Esophagus muscularis mucosa (tissue), 4 donors: ENCODE data around the gene SNTB2. TPM values are rescaled to one million over a fixed set of nuclear protein-coding genes. Genes with fewer than 3 reads are reported as not detected.

Experiments used
- DNase-seq: peaks from one replicate; pipeline ENCODE4 v3.0.0-alpha.2; 2017; ENCODE audit errors: extremely low spot score
- H3K27ac ChIP-seq, 4 donors: fragments of 200-600 bp; sonication (generic); replicated peaks in 1 of 4; 1 replicate in 3 of 4; 2 replicates in 1 of 4; pipeline ENCODE4 v1.5.1; 2016 to 2019; ENCODE audit warnings: mild to moderate bottlenecking in 1 of 4
- H3K27me3 ChIP-seq, 4 donors: fragments of 200-600 bp; sonication (generic); one replicate each; pipeline versions ENCODE4 v1.5.1 to v1.6.0; 2016 to 2019
- H3K36me3 ChIP-seq, 4 donors: fragments of 200-600 bp; sonication (generic); one replicate each; pipeline ENCODE4 v1.5.1; 2016 to 2019
- H3K4me1 ChIP-seq, 4 donors: fragments of 200-600 bp; sonication (generic); one replicate each; pipeline ENCODE4 v1.5.1; 2016 to 2019
- H3K4me3 ChIP-seq, 4 donors: fragments of 200-600 bp; sonication (generic); 1 replicate in 2 of 4; 2 replicates in 2 of 4; pipeline ENCODE4 v1.5.1; 2016 to 2019; ENCODE audit warnings: mild to moderate bottlenecking in 4 of 4, moderate library complexity in 1 of 4
- H3K9me3 ChIP-seq, 4 donors: fragments of 200-600 bp; sonication (generic); 1 replicate in 3 of 4; 2 replicates in 1 of 4; pipeline ENCODE4 v1.5.1; 2016 to 2019
- CTCF ChIP-seq, 3 experiments: fragments of 200-600 bp in 2 of 3; fragments of 450-650 bp in 1 of 3; sonication (generic) in 2 of 3; IDR thresholded peaks; one replicate each; pipeline ENCODE4 v1.5.1; 2017 to 2019; ENCODE audit warnings: antibody characterized with exemption in 3 of 3, mild to moderate bottlenecking in 2 of 3, moderate library complexity in 1 of 3
- EP300 ChIP-seq: sonication (generic); formaldehyde crosslinking; IDR thresholded peaks from one replicate; pipeline ENCODE4 v1.6.1; 2017; ENCODE audit warnings: antibody characterized with exemption
- POLR2A ChIP-seq: fragments of 450-650 bp; IDR thresholded peaks from one replicate; pipeline ENCODE4 v1.6.1; 2017; ENCODE audit warnings: antibody characterized with exemption, moderate library complexity, mild to moderate bottlenecking, low read depth
- POLR2AphosphoS5 ChIP-seq, 2 donors: sonication (generic); formaldehyde crosslinking; IDR thresholded peaks; one replicate each; pipeline ENCODE4 v1.6.1; 2017; ENCODE audit warnings: antibody characterized with exemption in 2 of 2
- WGBS: methylation state at CpG from one replicate; pipeline ENCODE4 v1.1.5; 2018; 5-methylcytosine and 5-hydroxymethylcytosine counted together
- intact Hi-C: fragments of 100-400 bp; cut with DNase I; formaldehyde crosslinking; loops from one replicate; pipeline ENCODE4 v1.15.1; 2023
- total RNA-seq, 4 donors: library from RNA; depleted of rRNA; stranded (reverse); fragments of >200 nt; gene quantifications; one replicate each; pipeline versions ENCODE4 v1.1.0 to v1.2.1, GENCODE V29; 2016

SNTB2 gene
- total RNA-seq, 4 donors from 2014 or later, result 36.1 to 73.4 (median 54.8) TPM

GRCh38 chr16:69236319-69236718 is 49.4 kb downstream of the SNTB2 start:
- intact Hi-C loops, result no loop called here

GRCh38 chr16:69237296-69237695 is 50.3 kb downstream of the SNTB2 start:
- no peaks in the 10 kb centered on the region for H3K36me3 ChIP-seq
- no peak for DNase-seq
- H3K27me3 ChIP-seq, result no peaks in the 10 kb centered on the region
- no peak overlapping the region for H3K4me3 ChIP-seq
- no peaks in the 10 kb centered on the region for H3K9me3 ChIP-seq
- intact Hi-C loops, result no loop called here
- WGBS, result 84% methylated on average over 3 of the region's 3 CpGs
- no peak overlapping the region for H3K27ac ChIP-seq
- peaks cover 0 to 62% (median 54%) of the 10 kb centered on the region in 4 donors for H3K4me1 ChIP-seq
- TF ChIP-seq EP300 (no peak), POLR2A (no peak), CTCF (IDR thresholded peaks at IDR 0.05) (no peak), POLR2AphosphoS5 (IDR thresholded peaks at IDR 0.05) (no peak)

More at GRCh38 chr16:69236319-69236718, 49.4 kb downstream of the SNTB2 start:
- Histone ChIP-seq H3K4me3 (no peak overlapping the region), H3K27me3 (no peaks in the 10 kb centered on the region), H3K27ac (no peak overlapping the region), H3K4me1 (peaks cover 0 to 63% (median 49%) of the 10 kb centered on the region in 4 donors), H3K9me3 (no peaks in the 10 kb centered on the region), H3K36me3 (no peaks in the 10 kb centered on the region)
- no peak for DNase-seq
- no peak for TF ChIP-seq CTCF (IDR thresholded peaks at IDR 0.05)
- no peak for TF ChIP-seq POLR2A
- TF ChIP-seq EP300, result no peak
- TF ChIP-seq POLR2AphosphoS5 (IDR thresholded peaks at IDR 0.05), result no peak

- intact Hi-C loops, result no loop called here
- no peak for DNase-seq
- H3K9me3 ChIP-seq, result no peaks in the 10 kb centered on the region
- H3K4me3 ChIP-seq, result no peak overlapping the region
- peaks cover 0 to 70% (median 61%) of the 10 kb centered on the region in 4 donors for H3K4me1 ChIP-seq
- no peak for TF ChIP-seq CTCF (IDR thresholded peaks at IDR 0.05)
- no peak for TF ChIP-seq EP300
- TF ChIP-seq POLR2AphosphoS5 (IDR thresholded peaks at IDR 0.05), result no peak
- TF ChIP-seq POLR2A, result no peak
- no peaks in the 10 kb centered on the region for H3K36me3 ChIP-seq
- H3K27me3 ChIP-seq, result no peaks in the 10 kb centered on the region
- 29% methylated on average over 1 of the region's 1 CpG for WGBS
- H3K27ac ChIP-seq, result no peak overlapping the region
Observed at GRCh38 chr16:69239851-69240250, 52.9 kb downstream of the SNTB2 start.

DNA sequence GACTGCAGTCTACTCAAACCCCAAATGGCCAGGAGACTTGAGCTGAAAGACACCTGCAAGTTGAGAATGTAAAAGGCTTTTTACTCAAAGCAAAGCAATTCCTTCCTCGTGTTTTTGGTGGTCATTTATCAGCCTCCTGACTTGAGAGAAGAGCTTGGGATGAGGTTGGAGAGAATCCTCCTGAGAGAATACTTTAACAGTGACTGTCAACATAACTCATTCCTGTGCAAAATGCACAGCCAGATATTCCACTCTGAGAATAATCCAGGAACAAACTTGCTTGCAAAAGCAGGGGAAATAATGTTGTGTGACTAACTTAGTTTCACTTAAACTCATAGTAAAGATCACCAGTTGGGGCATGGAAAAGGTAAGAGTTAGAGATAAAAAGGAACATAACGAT is 53.4 kb downstream of the SNTB2 start:
- peaks cover 0 to 3% (median under 1%) of the 10 kb centered on the region in 4 donors for H3K36me3 ChIP-seq
- 43% methylated on average over 2 of the region's 2 CpGs for WGBS
- H3K9me3 ChIP-seq, result no peaks in the 10 kb centered on the region
- H3K27ac ChIP-seq, result no peak overlapping the region
- TF ChIP-seq EP300 (no peak), POLR2AphosphoS5 (IDR thresholded peaks at IDR 0.05) (no peak), POLR2A (no peak), CTCF (IDR thresholded peaks at IDR 0.05) (no peak)
- H3K4me1 ChIP-seq, result peaks cover 0 to 68% (median 59%) of the 10 kb centered on the region in 4 donors
- intact Hi-C loops, result no loop called here
- H3K27me3 ChIP-seq, result no peaks in the 10 kb centered on the region
- no peak overlapping the region for H3K4me3 ChIP-seq
- DNase-seq, result no peak

DNA sequence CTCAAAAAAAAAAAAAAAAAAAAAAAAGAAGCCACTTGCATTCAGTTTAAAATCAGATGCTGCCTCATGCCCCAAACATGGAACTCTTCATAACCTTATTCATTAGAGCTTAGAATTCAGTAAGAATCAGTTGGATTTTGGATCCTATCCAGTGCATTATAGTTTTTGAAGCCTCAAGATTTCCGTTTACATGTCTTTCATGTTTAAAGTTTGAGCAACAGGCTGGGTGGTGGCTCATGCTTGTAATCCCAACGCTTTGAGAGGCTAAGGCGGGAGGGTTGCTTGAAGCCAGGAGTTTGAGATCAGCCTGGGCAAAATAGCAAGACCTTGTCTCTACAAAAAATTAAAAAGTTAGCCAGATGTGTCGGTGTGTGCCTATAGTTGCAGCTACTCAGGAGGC is 55.0 kb downstream of the SNTB2 start:
- peaks cover 0 to 53% (median 50%) of the 10 kb centered on the region in 4 donors for H3K4me1 ChIP-seq
- intact Hi-C loops, result no loop called here
- no peak overlapping the region for H3K4me3 ChIP-seq
- H3K36me3 ChIP-seq, result peaks cover 0 to 11% (median 4%) of the 10 kb centered on the region in 4 donors
- H3K27me3 ChIP-seq, result no peaks in the 10 kb centered on the region
- WGBS, result 66% methylated on average over 4 of the region's 4 CpGs
- DNase-seq, result no peak
- TF ChIP-seq POLR2A (no peak), POLR2AphosphoS5 (IDR thresholded peaks at IDR 0.05) (no peak), CTCF (IDR thresholded peaks at IDR 0.05) (no peak), EP300 (no peak)
- H3K27ac ChIP-seq, result no peak overlapping the region
- no peaks in the 10 kb centered on the region for H3K9me3 ChIP-seq
